ENCODE results near the gene COG6. TPM values are rescaled to one million over a fixed set of nuclear protein-coding genes. Genes with fewer than 3 reads are reported as not detected.

The COG6 gene
- total RNA-seq, 1 donor from 2014 or later = 24.0 TPM

GRCh38 chr13:39760521-39760920 is 105.1 kb downstream of the COG6 start:
- Histone ChIP-seq H3K27me3 (ENCODE audit: control insufficient read depth in 3 of 3, insufficient read depth in 3 of 3, low read length in 3 of 3) (no peaks in the 10 kb centered on the region), H3K27ac (ENCODE audit: low read depth, low read length) (no peak overlapping the region), H3K9me3 (ENCODE audit: control insufficient read depth in 3 of 3, low read length in 3 of 3) (no peaks in the 10 kb centered on the region)

GRCh38 chr13:39765801-39766463 is 110.5 kb downstream of the COG6 start:
- no peak overlapping the region for H3K9ac ChIP-seq (ENCODE audit: low read depth in 1 of 3, low read length in 3 of 3)
- no peaks in the 10 kb centered on the region for H3K27me3 ChIP-seq (ENCODE audit: control insufficient read depth in 3 of 3, insufficient read depth in 3 of 3, low read length in 3 of 3)
- no peak overlapping the region for H3K27ac ChIP-seq (ENCODE audit: low read depth, low read length)
- H3K4me1 ChIP-seq (ENCODE audit: control insufficient read depth in 3 of 3, insufficient read depth in 3 of 3, low read length in 3 of 3) = peaks cover 7 to 13% (median 13%) of the 10 kb centered on the region in 3 donors
- no peak overlapping the region for H3K4me3 ChIP-seq (ENCODE audit: low read length in 3 of 3)
- no peaks in the 10 kb centered on the region for H3K36me3 ChIP-seq (ENCODE audit: control insufficient read depth in 3 of 3, insufficient read depth in 3 of 3, low read length in 3 of 3)
- H3K9me3 ChIP-seq (ENCODE audit: control insufficient read depth in 3 of 3, low read length in 3 of 3) = no peaks in the 10 kb centered on the region

More at GRCh38 chr13:39760521-39760920, 105.1 kb downstream of the COG6 start:
- Histone ChIP-seq H3K4me1 (ENCODE audit: control insufficient read depth in 3 of 3, insufficient read depth in 3 of 3, low read length in 3 of 3) (no peaks in the 10 kb centered on the region), H3K36me3 (ENCODE audit: control insufficient read depth in 3 of 3, insufficient read depth in 3 of 3, low read length in 3 of 3) (no peaks in the 10 kb centered on the region), H3K9ac (ENCODE audit: low read depth in 1 of 3, low read length in 3 of 3) (no peak overlapping the region), H3K4me3 (ENCODE audit: low read length in 3 of 3) (no peak overlapping the region)

- no peaks in the 10 kb centered on the region for H3K36me3 ChIP-seq (ENCODE audit: control insufficient read depth in 3 of 3, insufficient read depth in 3 of 3, low read length in 3 of 3)
- no peaks in the 10 kb centered on the region for H3K9me3 ChIP-seq (ENCODE audit: control insufficient read depth in 3 of 3, low read length in 3 of 3)
- H3K4me3 ChIP-seq (ENCODE audit: low read length in 3 of 3) = no peak overlapping the region
- no peak overlapping the region for H3K9ac ChIP-seq (ENCODE audit: low read depth in 1 of 3, low read length in 3 of 3)
- H3K27ac ChIP-seq (ENCODE audit: low read depth, low read length) = no peak overlapping the region
- H3K4me1 ChIP-seq (ENCODE audit: control insufficient read depth in 3 of 3, insufficient read depth in 3 of 3, low read length in 3 of 3) = peaks cover 7 to 13% (median 13%) of the 10 kb centered on the region in 3 donors
- H3K27me3 ChIP-seq (ENCODE audit: control insufficient read depth in 3 of 3, insufficient read depth in 3 of 3, low read length in 3 of 3) = no peaks in the 10 kb centered on the region
Observed at GRCh38 chr13:39766464-39767158, 111.1 kb downstream of the COG6 start.

- Histone ChIP-seq H3K9ac (ENCODE audit: low read depth in 1 of 3, low read length in 3 of 3) (no peak overlapping the region), H3K36me3 (ENCODE audit: control insufficient read depth in 3 of 3, insufficient read depth in 3 of 3, low read length in 3 of 3) (no peaks in the 10 kb centered on the region), H3K27me3 (ENCODE audit: control insufficient read depth in 3 of 3, insufficient read depth in 3 of 3, low read length in 3 of 3) (no peaks in the 10 kb centered on the region), H3K9me3 (ENCODE audit: control insufficient read depth in 3 of 3, low read length in 3 of 3) (no peaks in the 10 kb centered on the region), H3K27ac (ENCODE audit: low read depth, low read length) (no peak overlapping the region), H3K4me1 (ENCODE audit: control insufficient read depth in 3 of 3, insufficient read depth in 3 of 3, low read length in 3 of 3) (peaks cover 7 to 13% (median 13%) of the 10 kb centered on the region in 3 donors), H3K4me3 (ENCODE audit: low read length in 3 of 3) (no peak overlapping the region)
Observed at GRCh38 chr13:39767791-39768517, 112.5 kb downstream of the COG6 start.

GRCh38 chr13:39768962-39769361 is 113.5 kb downstream of the COG6 start:
- H3K9me3 ChIP-seq (ENCODE audit: control insufficient read depth in 3 of 3, low read length in 3 of 3) = no peaks in the 10 kb centered on the region
- H3K27me3 ChIP-seq (ENCODE audit: control insufficient read depth in 3 of 3, insufficient read depth in 3 of 3, low read length in 3 of 3) = no peaks in the 10 kb centered on the region
- H3K27ac ChIP-seq (ENCODE audit: low read depth, low read length) = no peak overlapping the region
- no peak overlapping the region for H3K9ac ChIP-seq (ENCODE audit: low read depth in 1 of 3, low read length in 3 of 3)
- no peak overlapping the region for H3K4me3 ChIP-seq (ENCODE audit: low read length in 3 of 3)
- peaks cover 7 to 13% (median 13%) of the 10 kb centered on the region in 3 donors for H3K4me1 ChIP-seq (ENCODE audit: control insufficient read depth in 3 of 3, insufficient read depth in 3 of 3, low read length in 3 of 3)
- H3K36me3 ChIP-seq (ENCODE audit: control insufficient read depth in 3 of 3, insufficient read depth in 3 of 3, low read length in 3 of 3) = no peaks in the 10 kb centered on the region

GRCh38 chr13:39770221-39771090 is 115.0 kb downstream of the COG6 start:
- peaks cover 7 to 13% (median 13%) of the 10 kb centered on the region in 3 donors for H3K4me1 ChIP-seq (ENCODE audit: control insufficient read depth in 3 of 3, insufficient read depth in 3 of 3, low read length in 3 of 3)
- no peak overlapping the region for H3K9ac ChIP-seq (ENCODE audit: low read depth in 1 of 3, low read length in 3 of 3)
- H3K36me3 ChIP-seq (ENCODE audit: control insufficient read depth in 3 of 3, insufficient read depth in 3 of 3, low read length in 3 of 3) = no peaks in the 10 kb centered on the region
- no peaks in the 10 kb centered on the region for H3K27me3 ChIP-seq (ENCODE audit: control insufficient read depth in 3 of 3, insufficient read depth in 3 of 3, low read length in 3 of 3)
- no peaks in the 10 kb centered on the region for H3K9me3 ChIP-seq (ENCODE audit: control insufficient read depth in 3 of 3, low read length in 3 of 3)
- no peak overlapping the region for H3K4me3 ChIP-seq (ENCODE audit: low read length in 3 of 3)
- no peak overlapping the region for H3K27ac ChIP-seq (ENCODE audit: low read depth, low read length)

GRCh38 chr13:39773833-39774232 is 118.4 kb downstream of the COG6 start:
- Histone ChIP-seq H3K4me3 (ENCODE audit: low read length in 3 of 3) (no peak overlapping the region), H3K9ac (ENCODE audit: low read depth in 1 of 3, low read length in 3 of 3) (no peak overlapping the region), H3K27me3 (ENCODE audit: control insufficient read depth in 3 of 3, insufficient read depth in 3 of 3, low read length in 3 of 3) (no peaks in the 10 kb centered on the region), H3K36me3 (ENCODE audit: control insufficient read depth in 3 of 3, insufficient read depth in 3 of 3, low read length in 3 of 3) (no peaks in the 10 kb centered on the region), H3K9me3 (ENCODE audit: control insufficient read depth in 3 of 3, low read length in 3 of 3) (no peaks in the 10 kb centered on the region), H3K4me1 (ENCODE audit: control insufficient read depth in 3 of 3, insufficient read depth in 3 of 3, low read length in 3 of 3) (no peaks in the 10 kb centered on the region), H3K27ac (ENCODE audit: low read depth, low read length) (no peak overlapping the region)

- Histone ChIP-seq H3K4me3 (ENCODE audit: low read length in 3 of 3) (no peak overlapping the region), H3K36me3 (ENCODE audit: control insufficient read depth in 3 of 3, insufficient read depth in 3 of 3, low read length in 3 of 3) (no peaks in the 10 kb centered on the region), H3K9ac (ENCODE audit: low read depth in 1 of 3, low read length in 3 of 3) (no peak overlapping the region), H3K27me3 (ENCODE audit: control insufficient read depth in 3 of 3, insufficient read depth in 3 of 3, low read length in 3 of 3) (no peaks in the 10 kb centered on the region), H3K9me3 (ENCODE audit: control insufficient read depth in 3 of 3, low read length in 3 of 3) (no peaks in the 10 kb centered on the region), H3K4me1 (ENCODE audit: control insufficient read depth in 3 of 3, insufficient read depth in 3 of 3, low read length in 3 of 3) (no peaks in the 10 kb centered on the region), H3K27ac (ENCODE audit: low read depth, low read length) (no peak overlapping the region)
Observed at GRCh38 chr13:39776439-39776838, 121.0 kb downstream of the COG6 start.

- Histone ChIP-seq H3K27me3 (ENCODE audit: control insufficient read depth in 3 of 3, insufficient read depth in 3 of 3, low read length in 3 of 3) (no peaks in the 10 kb centered on the region), H3K9ac (ENCODE audit: low read depth in 1 of 3, low read length in 3 of 3) (no peak overlapping the region)
Observed at GRCh38 chr13:39777021-39777420, 121.6 kb downstream of the COG6 start.

More at GRCh38 chr13:39777021-39777420, 121.6 kb downstream of the COG6 start:
- Histone ChIP-seq H3K4me3 (ENCODE audit: low read length in 3 of 3) (no peak overlapping the region), H3K27ac (ENCODE audit: low read depth, low read length) (no peak overlapping the region), H3K36me3 (ENCODE audit: control insufficient read depth in 3 of 3, insufficient read depth in 3 of 3, low read length in 3 of 3) (no peaks in the 10 kb centered on the region), H3K9me3 (ENCODE audit: control insufficient read depth in 3 of 3, low read length in 3 of 3) (no peaks in the 10 kb centered on the region), H3K4me1 (ENCODE audit: control insufficient read depth in 3 of 3, insufficient read depth in 3 of 3, low read length in 3 of 3) (no peaks in the 10 kb centered on the region)
